H9 (cell line): ENCODE results near the gene TSPAN9. TPM values are rescaled to one million over a fixed set of nuclear protein-coding genes. Genes with fewer than 3 reads are reported as not detected.

Experiments used
- DNase-seq: peaks from one replicate; pipeline ENCODE4 v3.0.0-alpha.2; 2017
- H2AFZ ChIP-seq: one replicate; pipeline ENCODE4 v1.6.1; 2013; ENCODE audit warnings: mild to moderate bottlenecking, low read length, control low read depth, moderate library complexity
- H2AK5ac ChIP-seq: 2 replicates; pipeline ENCODE4 v1.6.1; 2013; ENCODE audit warnings: low read length, control low read depth, mixed read lengths; ENCODE audit not compliant: insufficient read length
- H2BK120ac ChIP-seq: one replicate; pipeline ENCODE4 v1.6.1; 2013; ENCODE audit warnings: low read depth, mild to moderate bottlenecking, low read length, control low read depth, inconsistent platforms; ENCODE audit not compliant: poor library complexity, severe bottlenecking
- H2BK12ac ChIP-seq: 2 replicates; pipeline ENCODE4 v1.6.1; 2013; ENCODE audit warnings: low read length, control low read depth, mixed read lengths, low read depth; ENCODE audit not compliant: insufficient read length
- H2BK15ac ChIP-seq: 2 replicates; pipeline ENCODE4 v1.6.1; 2013; ENCODE audit warnings: low read depth, low read length, control low read depth
- H2BK20ac ChIP-seq: one replicate; pipeline ENCODE4 v1.6.1; 2013; ENCODE audit warnings: low read depth, mild to moderate bottlenecking, low read length, control low read depth, inconsistent platforms; ENCODE audit not compliant: poor library complexity, severe bottlenecking
- H2BK5ac ChIP-seq: 2 replicates; pipeline ENCODE4 v1.6.1; 2013; ENCODE audit warnings: low read length, control low read depth, mixed read lengths; ENCODE audit not compliant: insufficient read length
- H3K14ac ChIP-seq: 2 replicates; pipeline ENCODE4 v1.6.1; 2013; ENCODE audit warnings: low read length, control low read depth; ENCODE audit not compliant: insufficient read depth
- H3K18ac ChIP-seq: 2 replicates; pipeline ENCODE4 v1.6.1; 2013; ENCODE audit warnings: low read depth, mild to moderate bottlenecking, mixed read lengths, low read length, control low read depth; ENCODE audit not compliant: insufficient read length
- H3K23ac ChIP-seq: 2 replicates; pipeline ENCODE4 v1.6.1; 2013; ENCODE audit warnings: low read length, control low read depth, mixed read lengths, low read depth; ENCODE audit not compliant: insufficient read length
- H3K23me2 ChIP-seq: 2 replicates; pipeline ENCODE4 v1.6.1; 2013; ENCODE audit warnings: low read depth, mild to moderate bottlenecking, mixed read lengths, low read length, control low read depth; ENCODE audit not compliant: insufficient read length, poor library complexity, severe bottlenecking
- H3K27ac ChIP-seq: 2 replicates; pipeline ENCODE4 v1.5.1; 2013; ENCODE audit warnings: low read length, control low read depth, mixed read lengths, low read depth; ENCODE audit not compliant: insufficient read length
- H3K27me3 ChIP-seq: 2 replicates; pipeline ENCODE4 v1.6.1; 2013; ENCODE audit warnings: low read length, control low read depth, inconsistent platforms; ENCODE audit not compliant: insufficient read depth
- H3K4ac ChIP-seq: 2 replicates; pipeline ENCODE4 v1.6.1; 2013; ENCODE audit warnings: low read depth, mild to moderate bottlenecking, control low read depth, inconsistent platforms, low read length, moderate library complexity
- H3K4me1 ChIP-seq: 2 replicates; pipeline ENCODE4 v1.6.1; 2013; ENCODE audit warnings: low read length, control low read depth, inconsistent platforms; ENCODE audit not compliant: insufficient read depth
- H3K4me2 ChIP-seq: 2 replicates; pipeline ENCODE4 v1.6.1; 2013; ENCODE audit warnings: low read length, control low read depth, mixed read lengths; ENCODE audit not compliant: insufficient read length, insufficient read depth
- H3K56ac ChIP-seq: 2 replicates; pipeline ENCODE4 v1.6.1; 2013; ENCODE audit warnings: low read depth, mild to moderate bottlenecking, mixed read lengths, low read length, control low read depth; ENCODE audit not compliant: insufficient read length
- H3K79me1 ChIP-seq: 2 replicates; pipeline ENCODE4 v1.6.1; 2013; ENCODE audit warnings: low read depth, mild to moderate bottlenecking, moderate library complexity, low read length, control low read depth, inconsistent platforms; ENCODE audit not compliant: insufficient read depth, poor library complexity, severe bottlenecking
- H3K79me2 ChIP-seq: 2 replicates; pipeline ENCODE4 v1.6.1; 2013; ENCODE audit warnings: low read length, control low read depth, inconsistent platforms; ENCODE audit not compliant: insufficient read depth
- H3K9ac ChIP-seq: 2 replicates; pipeline ENCODE4 v1.6.1; 2013; ENCODE audit warnings: low read length, control low read depth, mixed read lengths; ENCODE audit not compliant: insufficient read length; ENCODE audit errors: extremely low read depth
- H3K9me3 ChIP-seq: one replicate; pipeline ENCODE4 v1.6.1; 2013; ENCODE audit warnings: low read depth, low read length, inconsistent platforms; ENCODE audit not compliant: control insufficient read depth
- H3T11ph ChIP-seq: one replicate; pipeline ENCODE4 v1.6.1; 2013; ENCODE audit warnings: mild to moderate bottlenecking, low read length, control low read depth, inconsistent platforms
- H4K20me1 ChIP-seq: one replicate; pipeline ENCODE4 v1.6.1; 2013; ENCODE audit not compliant: control insufficient read depth, insufficient read length, insufficient read depth
- H4K5ac ChIP-seq: 2 replicates; pipeline ENCODE4 v1.6.1; 2013; ENCODE audit warnings: low read depth, mild to moderate bottlenecking, mixed read lengths, low read length, control low read depth; ENCODE audit not compliant: insufficient read length
- H4K8ac ChIP-seq: replicated peaks from 2 replicates; pipeline ENCODE4 v1.6.1; 2013; ENCODE audit warnings: low read length, control low read depth, mixed read lengths, low read depth; ENCODE audit not compliant: insufficient read length
- H4K91ac ChIP-seq: 2 replicates; pipeline ENCODE4 v1.6.1; 2013; ENCODE audit warnings: low read depth, mild to moderate bottlenecking, moderate library complexity, mixed read lengths, low read length, control low read depth; ENCODE audit not compliant: insufficient read length
- H3K27ac Mint-ChIP-seq, 3 experiments: 2 replicates in 2 of 3; 3 replicates in 1 of 3; pipeline ENCODE4 v1.8.0; 2020 to 2021; ENCODE audit warnings: mixed read lengths in 3 of 3, mild to moderate bottlenecking in 1 of 3, moderate library complexity in 1 of 3
- H3K27me3 Mint-ChIP-seq: 2 replicates; pipeline ENCODE4 v1.8.0; 2021; ENCODE audit warnings: low read depth, mild to moderate bottlenecking, moderate library complexity, mixed read lengths
- H3K36me3 Mint-ChIP-seq, 3 experiments: 2 replicates in 2 of 3; 3 replicates in 1 of 3; pipeline ENCODE4 v1.8.0; 2020 to 2021; ENCODE audit warnings: low read depth in 3 of 3, mixed read lengths in 3 of 3; ENCODE audit not compliant: insufficient read depth in 1 of 3
- H3K4me1 Mint-ChIP-seq, 2 experiments: 2 replicates each; pipeline ENCODE4 v1.8.0; 2020; ENCODE audit warnings: mixed read lengths in 2 of 2
- H3K4me3 Mint-ChIP-seq, 2 experiments: 2 replicates in 1 of 2; 3 replicates in 1 of 2; pipeline ENCODE4 v1.8.0; 2020 to 2021; ENCODE audit warnings: mild to moderate bottlenecking in 2 of 2, mixed read lengths in 2 of 2, moderate library complexity in 1 of 2
- H3K9me3 Mint-ChIP-seq, 2 experiments: 2 replicates in 1 of 2; 3 replicates in 1 of 2; pipeline ENCODE4 v1.8.0; 2020; ENCODE audit warnings: mild to moderate bottlenecking in 2 of 2, mixed read lengths in 2 of 2, moderate library complexity in 1 of 2
- CTCF ChIP-seq: fragments of 200-600 bp; sonication (generic); conservative IDR thresholded peaks from 3 replicates; pipeline ENCODE4 v1.8.0; 2021; ENCODE audit warnings: antibody characterized with exemption, mild to moderate bottlenecking
- WGBS: extraction: QIAGEN DNeasy Blood & Tissue Kit; methylation state at CpG from one replicate; pipeline ENCODE4 v1.1.7; 2013; ENCODE audit warnings: missing lambda C conversion rate, low lambda C conversion rate, mixed read lengths; ENCODE audit not compliant: insufficient read length; ENCODE audit errors: extremely low coverage; 5-methylcytosine and 5-hydroxymethylcytosine counted together
- total RNA-seq: library from RNA; stranded (reverse); gene quantifications from 2 replicates; pipeline ENCODE4 v1.2.1, GENCODE V29; 2021

TSPAN9 gene
- total RNA-seq, 1 experiment from 2014 or later: 19.0 TPM

- H3K27ac Mint-ChIP-seq: peak overlapping the region in 2 of 3 experiments; percentile 33 to 57; a peak in 2 of 7 replicates
- no CpG with 5 or more reads among the region's 13 CpGs for WGBS
Measured at GRCh38 chr12:3207858-3208257, 130.7 kb downstream of the TSPAN9 start.

More at GRCh38 chr12:3207858-3208257, 130.7 kb downstream of the TSPAN9 start:
- no peak overlapping the region for H4K8ac ChIP-seq
- H2AK5ac ChIP-seq: no peak overlapping the region
- Mint-ChIP-seq H3K36me3 (no peaks in the 10 kb centered on the region; a peak in 1 of 7 replicates), H3K4me3 (no peak overlapping the region), H3K4me1 (peaks cover 32 to 37% of the 10 kb centered on the region in 2 experiments), H3K9me3 (no peaks in the 10 kb centered on the region), H3K27me3 (peaks cover 11% of the 10 kb centered on the region)
- H3K9me3 ChIP-seq: no peaks in the 10 kb centered on the region
- no peak overlapping the region for H2AFZ ChIP-seq
- peaks cover 1% of the 10 kb centered on the region; the same call in 1 of the 2 replicates for H3K4me1 ChIP-seq
- no peak overlapping the region for H2BK12ac ChIP-seq
- peak; percentile 83 for DNase-seq
- no peak overlapping the region for H3K23ac ChIP-seq
- H4K5ac ChIP-seq: no peak overlapping the region
- H3K27me3 ChIP-seq: no peaks in the 10 kb centered on the region
- H3K56ac ChIP-seq: no peak overlapping the region
- H2BK5ac ChIP-seq: no peak overlapping the region
- no peak overlapping the region for H2BK20ac ChIP-seq
- no peak overlapping the region for H3K4me2 ChIP-seq
- no peak overlapping the region for H2BK120ac ChIP-seq
- no peak overlapping the region for H3T11ph ChIP-seq
- no peak overlapping the region for H3K4ac ChIP-seq
- H3K79me1 ChIP-seq: no peaks in the 10 kb centered on the region
- H3K9ac ChIP-seq: no peak overlapping the region
- H2BK15ac ChIP-seq: no peak overlapping the region
- no peak overlapping the region for H3K27ac ChIP-seq
- no peaks in the 10 kb centered on the region for H4K20me1 ChIP-seq
- H4K91ac ChIP-seq: no peak overlapping the region
- peak; percentile 91 for TF ChIP-seq CTCF
- H3K14ac ChIP-seq: no peak overlapping the region
- no peaks in the 10 kb centered on the region for H3K23me2 ChIP-seq
- no peaks in the 10 kb centered on the region for H3K79me2 ChIP-seq
- no peak overlapping the region for H3K18ac ChIP-seq
